ENCODE measurements around the gene PRDX5.

Gene PRDX5

GRCh38 chr11:64317961-64318765 lies at the start of gene PRDX5:
Gene PRDX5, plus strand, starts transcription at chr11:64318121. Its CDS starts 95 bp downstream, at chr11:64318216.
- peak; percentile 98 to 99 (median 99) for DNase-seq

GRCh38 chr11:64268893-64269539 lies 48.9 kb upstream of the PRDX5 start:
- peak; percentile 47 to 56 (median 53) for DNase-seq

- DNase-seq, result peak; percentile 98 to 100 (median 99)
Measured at GRCh38 chr11:64269540-64270220, 48.2 kb upstream of the PRDX5 start.

- DNase-seq, result no peak
Measured at GRCh38 chr11:64275031-64275800, 42.7 kb upstream of the PRDX5 start.

GRCh38 chr11:64275841-64276240 lies 42.1 kb upstream of the PRDX5 start:
- no peak for DNase-seq

- DNase-seq, result peak in 2 of 3 donors; percentile 39 to 73
Measured at GRCh38 chr11:64276653-64277431, 41.1 kb upstream of the PRDX5 start.

- no peak for DNase-seq
Measured at GRCh38 chr11:64278576-64279190, 39.2 kb upstream of the PRDX5 start.

GRCh38 chr11:64281957-64282770 lies 35.8 kb upstream of the PRDX5 start:
- DNase-seq, result no peak

GRCh38 chr11:64283092-64283491 lies 34.8 kb upstream of the PRDX5 start:
- DNase-seq, result no peak

GRCh38 chr11:64284048-64284961 lies 33.6 kb upstream of the PRDX5 start, which contains the start of gene BAD:
Gene BAD, minus strand, starts transcription at chr11:64284665. Its CDS starts 297 bp downstream, at chr11:64284368.
- peak; percentile 93 to 98 (median 96) for DNase-seq

GRCh38 chr11:64284962-64285884 lies 32.7 kb upstream of the PRDX5 start, which contains the start of gene GPR137:
Gene GPR137, plus strand, starts transcription at chr11:64285848. Its CDS starts 677 bp downstream, at chr11:64286525.
- DNase-seq, result peak; percentile 87 to 96 (median 90)

- no peak for DNase-seq
Measured at GRCh38 chr11:64285885-64286800, 31.8 kb upstream of the PRDX5 start.

- no peak for DNase-seq
Measured at GRCh38 chr11:64286801-64287159, 31.1 kb upstream of the PRDX5 start.

- no peak for DNase-seq
Measured at GRCh38 chr11:64287676-64288352, 30.1 kb upstream of the PRDX5 start.

- no peak for DNase-seq
Measured at GRCh38 chr11:64288353-64288750, 29.6 kb upstream of the PRDX5 start.

- DNase-seq, result no peak
Measured at GRCh38 chr11:64289002-64289564, 28.8 kb upstream of the PRDX5 start.
